ENCODE results near the gene RASAL3. TPM values are rescaled to one million over a fixed set of nuclear protein-coding genes. Genes with fewer than 3 reads are reported as not detected.
A peak's percentile ranks its signal among the peaks of the same experiment; 100 is the strongest.

RASAL3 gene
- total RNA-seq, 1 donor from 2014 or later = not detected

DNA sequence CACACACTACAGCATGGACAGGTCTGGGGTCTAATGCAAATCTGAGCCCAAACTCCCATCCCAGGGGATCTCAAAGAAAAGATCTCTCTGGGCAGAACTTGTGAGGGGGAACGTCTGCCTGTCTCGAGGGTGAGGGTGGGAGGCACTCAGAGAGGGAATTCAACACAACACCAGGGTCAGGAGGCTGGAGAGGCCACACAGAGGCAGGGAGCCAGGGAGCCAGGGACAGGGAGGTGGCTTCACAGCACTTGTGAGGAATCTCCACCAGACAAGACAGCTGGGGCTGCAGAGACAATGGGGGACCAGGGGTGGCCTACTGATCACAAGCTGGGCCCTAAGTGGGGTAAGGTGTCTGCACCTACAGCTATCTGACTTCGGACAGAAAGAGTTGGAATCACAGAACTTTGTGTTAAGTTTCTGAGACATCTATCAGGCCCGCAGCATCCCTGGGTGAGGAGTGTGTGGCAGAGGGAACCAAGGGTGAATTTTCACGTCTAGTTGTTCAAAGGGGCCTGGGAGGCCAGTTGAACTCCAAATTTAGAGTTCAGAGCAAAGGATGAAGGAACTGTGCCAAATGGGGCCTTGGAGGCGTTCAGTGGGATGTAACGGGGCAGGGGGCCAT lies 32.8 kb downstream of the RASAL3 start:
- no peak for DNase-seq (ENCODE audit: extremely low spot score, unreplicated experiment)
- Mint-ChIP-seq H3K36me3 (peaks cover 2% of the 10 kb centered on the region), H3K9me3 (no peaks in the 10 kb centered on the region), H3K27ac (peak overlapping the region; percentile 97), H3K27me3 (no peaks in the 10 kb centered on the region), H3K4me3 (peak overlapping the region; percentile 98), H3K4me1 (ENCODE audit: unreplicated experiment) (peaks cover 12% of the 10 kb centered on the region)
- TF ChIP-seq, protein P1, sequence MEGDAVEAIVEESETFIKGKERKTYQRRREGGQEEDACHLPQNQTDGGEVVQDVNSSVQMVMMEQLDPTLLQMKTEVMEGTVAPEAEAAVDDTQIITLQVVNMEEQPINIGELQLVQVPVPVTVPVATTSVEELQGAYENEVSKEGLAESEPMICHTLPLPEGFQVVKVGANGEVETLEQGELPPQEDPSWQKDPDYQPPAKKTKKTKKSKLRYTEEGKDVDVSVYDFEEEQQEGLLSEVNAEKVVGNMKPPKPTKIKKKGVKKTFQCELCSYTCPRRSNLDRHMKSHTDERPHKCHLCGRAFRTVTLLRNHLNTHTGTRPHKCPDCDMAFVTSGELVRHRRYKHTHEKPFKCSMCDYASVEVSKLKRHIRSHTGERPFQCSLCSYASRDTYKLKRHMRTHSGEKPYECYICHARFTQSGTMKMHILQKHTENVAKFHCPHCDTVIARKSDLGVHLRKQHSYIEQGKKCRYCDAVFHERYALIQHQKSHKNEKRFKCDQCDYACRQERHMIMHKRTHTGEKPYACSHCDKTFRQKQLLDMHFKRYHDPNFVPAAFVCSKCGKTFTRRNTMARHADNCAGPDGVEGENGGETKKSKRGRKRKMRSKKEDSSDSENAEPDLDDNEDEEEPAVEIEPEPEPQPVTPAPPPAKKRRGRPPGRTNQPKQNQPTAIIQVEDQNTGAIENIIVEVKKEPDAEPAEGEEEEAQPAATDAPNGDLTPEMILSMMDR (conservative IDR thresholded peaks at IDR 0.05) = no peak

DNA sequence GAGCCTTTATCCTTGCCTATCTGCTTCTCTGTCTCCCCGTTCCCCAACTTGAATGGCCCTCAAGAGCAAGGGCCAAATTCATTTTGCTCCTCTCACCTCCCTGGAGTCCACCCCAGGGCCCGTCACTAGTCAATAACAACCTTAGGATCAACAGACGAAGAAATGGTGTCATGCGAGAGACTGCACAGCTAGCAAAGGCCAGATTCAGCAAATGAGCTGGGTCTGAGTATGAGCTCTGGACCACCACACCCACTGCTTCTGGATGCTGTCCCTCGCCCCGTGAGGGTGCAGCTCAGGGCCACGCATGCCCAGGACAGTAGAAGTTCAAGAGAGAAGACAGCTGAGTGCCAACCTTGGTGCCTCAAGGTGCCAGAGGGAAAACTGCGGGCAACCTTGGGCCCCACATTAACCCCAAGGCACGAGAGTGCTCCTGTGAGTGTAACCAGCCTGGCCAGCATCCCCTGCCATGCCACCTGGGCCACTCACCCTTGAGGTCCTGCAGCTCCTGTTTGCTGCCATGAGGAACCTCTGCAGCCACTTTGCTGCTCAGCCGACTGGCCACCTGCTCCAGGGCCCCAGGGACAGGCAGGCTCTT lies 33.7 kb downstream of the RASAL3 start:
- Mint-ChIP-seq H3K9me3 (no peaks in the 10 kb centered on the region), H3K27ac (peak overlapping the region; percentile 24), H3K4me1 (ENCODE audit: unreplicated experiment) (peaks cover 12% of the 10 kb centered on the region), H3K27me3 (no peaks in the 10 kb centered on the region), H3K36me3 (peaks cover 10% of the 10 kb centered on the region), H3K4me3 (peak overlapping the region; percentile 98)
- TF ChIP-seq, protein P1 (conservative IDR thresholded peaks at IDR 0.05) = no peak
- no peak for DNase-seq (ENCODE audit: extremely low spot score, unreplicated experiment)

DNA sequence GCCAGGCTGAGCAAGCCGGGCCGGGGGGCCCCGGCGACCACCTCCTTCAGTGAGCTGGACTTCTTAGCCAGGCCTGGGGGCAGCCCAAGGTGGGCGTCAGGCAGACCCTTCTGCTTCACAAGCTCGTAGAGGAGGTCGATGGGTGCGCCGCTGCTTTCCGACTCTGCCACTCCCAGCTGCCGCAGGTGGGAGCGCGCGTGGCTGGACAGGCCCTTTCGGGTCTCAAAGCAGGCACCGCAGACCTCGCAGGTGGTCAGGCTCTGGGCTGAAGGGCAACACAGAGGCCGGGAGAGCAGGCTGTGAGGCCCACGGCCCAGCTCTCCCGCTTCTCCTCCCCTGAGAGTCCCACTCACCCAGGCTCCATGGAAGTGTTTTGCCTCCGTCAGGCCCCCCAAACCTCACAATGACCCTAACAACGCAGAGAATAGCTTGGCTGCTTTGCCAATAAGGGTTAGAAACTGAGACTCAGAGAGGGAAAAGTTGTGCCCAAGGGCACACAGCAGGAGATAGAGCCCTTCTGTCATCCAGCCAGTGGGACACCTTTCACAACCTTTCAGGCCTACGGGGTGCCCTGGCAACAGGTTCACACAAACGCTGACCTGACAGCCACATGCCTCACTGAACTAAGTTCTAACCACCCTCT lies 34.4 kb downstream of the RASAL3 start:
- H3K36me3 Mint-ChIP-seq = peaks cover 10% of the 10 kb centered on the region
- TF ChIP-seq, protein P1 (conservative IDR thresholded peaks at IDR 0.05) = no peak
- H3K27me3 Mint-ChIP-seq = no peaks in the 10 kb centered on the region
- H3K9me3 Mint-ChIP-seq = no peaks in the 10 kb centered on the region
- no peak for DNase-seq (ENCODE audit: extremely low spot score, unreplicated experiment)
- H3K4me1 Mint-ChIP-seq (ENCODE audit: unreplicated experiment) = peaks cover 12% of the 10 kb centered on the region
- H3K4me3 Mint-ChIP-seq = peak overlapping the region; percentile 80
- peak overlapping the region; percentile 24 for H3K27ac Mint-ChIP-seq

DNA sequence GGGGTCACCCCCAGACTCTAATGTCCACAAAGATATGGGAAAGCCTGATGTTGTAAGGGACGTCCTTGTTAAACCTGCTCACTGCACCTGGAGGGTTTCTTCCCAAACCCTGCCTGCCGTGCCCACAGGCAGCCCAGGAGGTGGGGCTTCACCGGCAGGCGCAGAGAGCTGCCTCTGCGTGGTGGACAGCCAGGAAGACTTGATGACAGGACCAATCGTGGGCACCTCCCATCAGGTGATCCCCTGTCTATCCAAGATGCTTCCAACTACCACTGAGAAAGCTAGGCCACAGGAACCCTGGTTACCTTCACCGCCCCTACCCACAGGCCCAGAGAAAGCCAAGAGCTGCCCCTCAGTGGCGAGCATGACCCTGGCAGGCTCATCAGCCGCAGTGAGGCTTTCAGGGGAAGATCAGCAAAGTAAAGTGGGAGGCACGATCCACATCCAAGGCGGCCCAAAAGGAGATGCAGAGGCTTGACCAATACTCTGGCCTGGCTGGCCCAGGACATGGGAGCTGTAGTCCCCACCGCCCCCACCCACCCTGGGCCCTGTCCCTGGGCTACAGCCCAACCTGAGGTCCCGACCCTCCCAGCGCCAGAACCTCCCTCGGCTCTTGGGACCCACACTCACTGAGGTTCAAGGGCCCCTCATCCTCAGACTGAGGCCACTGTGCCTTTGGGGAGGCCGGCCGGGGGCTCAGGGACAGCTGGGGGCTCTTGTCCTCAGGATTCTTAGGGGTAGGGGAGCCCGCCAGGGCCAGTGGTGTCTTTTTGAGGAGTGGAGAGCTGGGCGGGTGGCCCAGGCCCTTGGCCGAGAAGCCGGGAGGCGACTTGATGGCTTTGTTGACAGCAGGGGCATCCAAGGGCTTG lies 35.2 kb downstream of the RASAL3 start:
- H3K4me3 Mint-ChIP-seq = no peak overlapping the region
- no peaks in the 10 kb centered on the region for H3K9me3 Mint-ChIP-seq
- peaks cover 12% of the 10 kb centered on the region for H3K4me1 Mint-ChIP-seq (ENCODE audit: unreplicated experiment)
- no peak for DNase-seq (ENCODE audit: extremely low spot score, unreplicated experiment)
- H3K36me3 Mint-ChIP-seq = peaks cover 10% of the 10 kb centered on the region
- H3K27me3 Mint-ChIP-seq = no peaks in the 10 kb centered on the region
- H3K27ac Mint-ChIP-seq = no peak overlapping the region
- TF ChIP-seq, protein P1 (conservative IDR thresholded peaks at IDR 0.05) = no peak

DNA sequence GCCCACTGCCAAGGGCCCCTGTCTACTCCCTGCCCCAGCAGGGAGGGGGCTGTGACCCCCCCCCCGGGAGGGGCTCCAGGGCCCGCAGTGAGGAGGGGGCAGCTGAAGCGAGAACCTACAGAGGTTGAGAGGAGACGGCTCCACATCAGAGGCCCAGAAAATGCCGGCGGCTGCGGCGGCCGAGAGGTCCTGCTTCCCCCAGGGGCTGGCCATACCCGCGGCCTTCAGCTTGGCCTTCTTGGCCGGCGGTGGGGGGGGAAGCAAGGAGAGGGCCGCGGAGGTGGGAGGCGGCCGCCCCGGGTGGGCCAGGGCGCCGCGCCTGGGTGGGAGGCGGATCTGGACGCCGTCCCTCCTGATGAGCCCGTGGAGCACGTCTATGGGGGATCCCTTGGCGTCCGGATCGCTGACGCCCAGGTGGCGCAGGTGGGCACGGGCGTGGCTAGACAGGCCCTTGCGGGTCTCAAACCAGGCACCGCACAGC lies 36.3 kb downstream of the RASAL3 start:
- TF ChIP-seq, protein P1 (conservative IDR thresholded peaks at IDR 0.05) = no peak
- H3K4me3 Mint-ChIP-seq = no peak overlapping the region
- no peaks in the 10 kb centered on the region for H3K9me3 Mint-ChIP-seq
- H3K4me1 Mint-ChIP-seq (ENCODE audit: unreplicated experiment) = peaks cover 12% of the 10 kb centered on the region
- H3K27me3 Mint-ChIP-seq = no peaks in the 10 kb centered on the region
- peaks cover 14% of the 10 kb centered on the region for H3K36me3 Mint-ChIP-seq
- H3K27ac Mint-ChIP-seq = no peak overlapping the region
- DNase-seq (ENCODE audit: extremely low spot score, unreplicated experiment) = no peak
